ENCODE data around the gene ATP6V1A.

DNA sequence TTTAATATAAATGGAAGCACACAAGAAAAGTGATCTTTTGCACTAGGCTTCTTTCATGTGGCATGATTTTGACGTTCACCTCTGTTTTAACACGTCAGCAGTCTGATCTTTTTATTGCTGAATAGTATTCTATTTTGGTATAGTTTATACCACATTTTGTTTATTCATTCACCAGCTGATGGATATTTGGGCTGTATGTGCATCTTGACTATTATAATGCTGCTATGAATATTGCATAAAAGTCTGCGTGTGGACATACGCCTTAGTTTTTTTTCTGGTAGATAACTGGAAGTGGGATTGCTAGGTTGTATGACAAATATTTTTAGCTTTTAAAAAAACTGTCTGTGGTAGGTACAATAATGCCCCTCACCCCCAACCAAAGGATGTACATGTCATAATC, 15.1 kb upstream of the ATP6V1A start:
- TF ChIP-seq, protein P1, sequence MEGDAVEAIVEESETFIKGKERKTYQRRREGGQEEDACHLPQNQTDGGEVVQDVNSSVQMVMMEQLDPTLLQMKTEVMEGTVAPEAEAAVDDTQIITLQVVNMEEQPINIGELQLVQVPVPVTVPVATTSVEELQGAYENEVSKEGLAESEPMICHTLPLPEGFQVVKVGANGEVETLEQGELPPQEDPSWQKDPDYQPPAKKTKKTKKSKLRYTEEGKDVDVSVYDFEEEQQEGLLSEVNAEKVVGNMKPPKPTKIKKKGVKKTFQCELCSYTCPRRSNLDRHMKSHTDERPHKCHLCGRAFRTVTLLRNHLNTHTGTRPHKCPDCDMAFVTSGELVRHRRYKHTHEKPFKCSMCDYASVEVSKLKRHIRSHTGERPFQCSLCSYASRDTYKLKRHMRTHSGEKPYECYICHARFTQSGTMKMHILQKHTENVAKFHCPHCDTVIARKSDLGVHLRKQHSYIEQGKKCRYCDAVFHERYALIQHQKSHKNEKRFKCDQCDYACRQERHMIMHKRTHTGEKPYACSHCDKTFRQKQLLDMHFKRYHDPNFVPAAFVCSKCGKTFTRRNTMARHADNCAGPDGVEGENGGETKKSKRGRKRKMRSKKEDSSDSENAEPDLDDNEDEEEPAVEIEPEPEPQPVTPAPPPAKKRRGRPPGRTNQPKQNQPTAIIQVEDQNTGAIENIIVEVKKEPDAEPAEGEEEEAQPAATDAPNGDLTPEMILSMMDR (IDR thresholded peaks at IDR 0.05): no peak
- no peak for TF ChIP-seq EZH2 (IDR thresholded peaks at IDR 0.05; ENCODE audit: borderline replicate concordance, insufficient read depth, low read depth, low read length, poor library complexity, severe bottlenecking)
